G401.6 (cell line): ENCODE data around the gene NR1I3.
"Not testable (repeated sequence)": the region's sequence is repeated elsewhere in the genome, so short reads cannot be mapped to it uniquely, and the experiment has no call there.

Experiments used
- FAIRE-seq: peaks from 2 replicates; lab custom pipeline; 2012; peaks lifted over from hg19 to GRCh38; lab: Jason Lieb, UNC

The NR1I3 gene

GRCh38 chr1:161238039-161238473 is at the start of gene NR1I3:
Gene NR1I3, minus strand, starts transcription at chr1:161238203. Its CDS starts 1,638 bp downstream, at chr1:161236565.
- FAIRE-seq = no peak

- no peak for FAIRE-seq
These were observed 49.6 kb upstream of the NR1I3 start for GRCh38 chr1:161287482-161288054.

- no peak for FAIRE-seq
These were observed 47.5 kb upstream of the NR1I3 start for GRCh38 chr1:161285521-161285920.

- FAIRE-seq = no peak
These were observed 47.1 kb upstream of the NR1I3 start for GRCh38 chr1:161285113-161285512.

GRCh38 chr1:161282991-161283390 is 45.0 kb upstream of the NR1I3 start:
- no peak for FAIRE-seq

- FAIRE-seq = no peak
These were observed 36.9 kb upstream of the NR1I3 start for GRCh38 chr1:161274874-161275273.

GRCh38 chr1:161273402-161273801 is 35.4 kb upstream of the NR1I3 start:
- FAIRE-seq = no peak

- FAIRE-seq = no peak
These were observed 29.3 kb upstream of the NR1I3 start for GRCh38 chr1:161267321-161267720.

- no peak for FAIRE-seq
These were observed 28.8 kb upstream of the NR1I3 start for GRCh38 chr1:161266836-161267235.

- no peak for FAIRE-seq
These were observed 28.2 kb upstream of the NR1I3 start for GRCh38 chr1:161266202-161266601.

- FAIRE-seq = no peak
These were observed 27.3 kb upstream of the NR1I3 start for GRCh38 chr1:161265305-161265704.

- FAIRE-seq = no peak
These were observed 23.5 kb upstream of the NR1I3 start for GRCh38 chr1:161261261-161262235.

GRCh38 chr1:161260376-161261260 is 22.6 kb upstream of the NR1I3 start:
- FAIRE-seq = no peak

- no peak for FAIRE-seq
These were observed 21.8 kb upstream of the NR1I3 start for GRCh38 chr1:161259765-161260164.

GRCh38 chr1:161259345-161259702 is 21.3 kb upstream of the NR1I3 start:
- FAIRE-seq = no peak

- no peak for FAIRE-seq
These were observed 20.7 kb upstream of the NR1I3 start, which contains the start of gene PCP4L1 for GRCh38 chr1:161258439-161259344. Gene PCP4L1, plus strand, starts transcription at chr1:161258745. Its CDS starts 230 bp downstream, at chr1:161258975.

GRCh38 chr1:161257109-161257508 is 19.1 kb upstream of the NR1I3 start:
- not testable (repeated sequence) for FAIRE-seq

- not testable (repeated sequence) for FAIRE-seq
These were observed 18.0 kb upstream of the NR1I3 start for GRCh38 chr1:161255955-161256520.

GRCh38 chr1:161255302-161255701 is 17.3 kb upstream of the NR1I3 start:
- FAIRE-seq = not testable (repeated sequence)

GRCh38 chr1:161251579-161251978 is 13.6 kb upstream of the NR1I3 start:
- FAIRE-seq = no peak

- no peak for FAIRE-seq
These were observed 12.8 kb upstream of the NR1I3 start for GRCh38 chr1:161250829-161251228.
